Measurements from ENCODE around the gene MINDY4. TPM values are rescaled to one million over a fixed set of nuclear protein-coding genes. Genes with fewer than 3 reads are reported as not detected.

Gene MINDY4
- total and polyA plus RNA-seq, 2 of the 13 experiments (the other 11 are each of a cell fraction or from before 2014, with no cell fraction given): not detected

GRCh38 chr7:30921540-30922401 is 150.6 kb downstream of the MINDY4 start:
- no peaks in the 10 kb centered on the region for H3K79me2 ChIP-seq (ENCODE audit: insufficient read depth, low read length)
- FAIRE-seq: no peak
- no TSS peak for BruUV-seq (replicated peaks)
- ChIA-PET POLR2A (no interaction called here), CTCF (ENCODE audit: low intra/inter-chr PET ratio, low total read pairs) (no interaction called here)
- ATAC-seq: no peak
- H3K4me2 ChIP-seq (ENCODE audit: low read depth, low read length): no peak overlapping the region
- H4K20me1 ChIP-seq (ENCODE audit: insufficient read depth, low read length): no peaks in the 10 kb centered on the region
- no peak overlapping the region for H3K4me3 ChIP-seq (replicated peaks in 1 of 3; ENCODE audit: insufficient read depth in 1 of 3, low read depth in 2 of 3, low read length in 3 of 3)
- DNase-seq (ENCODE audit: low spot score): no peak
- intact Hi-C loops (cut with micrococcal nuclease; ENCODE audit: unreplicated experiment) (no loop called here), in situ Hi-C loops (cut with HindIII; ENCODE audit: extremely low pct_ligation_motif_present, low pct_unique_long_range_greater_than_20kb) (no loop called here)
- H3K9me3 ChIP-seq (ENCODE audit: low read length): no peaks in the 10 kb centered on the region
- TF ChIP-seq STAG1 (CRISPR knock-in tag; IDR thresholded peaks at IDR 0.05): no peak
- TF ChIP-seq ZNF552 (CRISPR knock-in tag; IDR thresholded peaks at IDR 0.05; ENCODE audit: borderline replicate concordance): no peak
- TF ChIP-seq MTA1 (CRISPR knock-in tag; IDR thresholded peaks at IDR 0.05; ENCODE audit: borderline replicate concordance): no peak
- TF ChIP-seq MED1 (CRISPR knock-in tag; IDR thresholded peaks at IDR 0.05): no peak
- no peak for TF ChIP-seq POGK (CRISPR knock-in tag; conservative IDR thresholded peaks at IDR 0.05)
- no peak for TF ChIP-seq ZNF124 (CRISPR knock-in tag; IDR thresholded peaks at IDR 0.05)
- TF ChIP-seq ATF1 (CRISPR knock-in tag; IDR thresholded peaks at IDR 0.05): no peak
- TF ChIP-seq ATF3 (CRISPR knock-in tag; IDR thresholded peaks at IDR 0.05): no peak
- TF ChIP-seq TMF1 (CRISPR knock-in tag; IDR thresholded peaks at IDR 0.05; ENCODE audit: low read depth): no peak
- TF ChIP-seq ELF1 (CRISPR knock-in tag; IDR thresholded peaks at IDR 0.05): no peak
- no peak for TF ChIP-seq CREM (IDR thresholded peaks at IDR 0.05)
- no peak for TF ChIP-seq CREM (CRISPR knock-in tag; IDR thresholded peaks at IDR 0.05)
- no peak for TF ChIP-seq MTA3 (CRISPR knock-in tag; IDR thresholded peaks at IDR 0.05)
- TF ChIP-seq NR3C1 (CRISPR knock-in tag; IDR thresholded peaks at IDR 0.05): no peak
- TF ChIP-seq SMARCC2 (IDR thresholded peaks at IDR 0.05): no peak
- no peak for TF ChIP-seq ZNF207 (IDR thresholded peaks at IDR 0.05; ENCODE audit: borderline replicate concordance)
- TF ChIP-seq RORA (CRISPR knock-in tag; IDR thresholded peaks at IDR 0.05): no peak
- TF ChIP-seq TBL1XR1 (IDR thresholded peaks at IDR 0.05; ENCODE audit: borderline replicate concordance, low read length, partially characterized antibody): no peak
- TF ChIP-seq CREBL2 (CRISPR knock-in tag; IDR thresholded peaks at IDR 0.05; ENCODE audit: borderline replicate concordance): no peak
- no peak for TF ChIP-seq IKZF1 (IDR thresholded peaks at IDR 0.05)
- peaks cover 0 to 2% of the 10 kb centered on the region in 2 experiments; a peak in 2 of 5 replicates for H3K27me3 ChIP-seq (ENCODE audit: control insufficient read depth in 1 of 2, insufficient read depth in 2 of 2, low read length in 2 of 2)
- 53% methylated on average over 10 of the region's 19 CpGs for whole genome bisulfite sequencing (ENCODE audit: low lambda C conversion rate)
- no peak overlapping the region for H2AFZ ChIP-seq (ENCODE audit: low read length)
- H3K27ac ChIP-seq (ENCODE audit: extremely low read length, insufficient read depth, low read length): no peak overlapping the region
- no peaks in the 10 kb centered on the region for H3K36me3 ChIP-seq (replicated peaks in 1 of 2; ENCODE audit: control insufficient read depth in 1 of 2, insufficient read depth in 2 of 2, low read length in 2 of 2)
- no peaks in the 10 kb centered on the region for H3K4me1 ChIP-seq (ENCODE audit: insufficient read depth, low read length)
- H3K9ac ChIP-seq (ENCODE audit: insufficient read depth, low read depth, low read length): no peak overlapping the region

All from HepG2 (cell line).